GM23338 (cell line): ENCODE measurements around the gene EPHX1. TPM values are rescaled to one million over a fixed set of nuclear protein-coding genes. Genes with fewer than 3 reads are reported as not detected.

Experiments
- ATAC-seq: fragments of 200-7000 bp; cut with Tn5 transposase; 3 replicates; pipeline ENCODE4 v1.9.1; 2020
- DNase-seq: peaks from one replicate; pipeline ENCODE4 v3.0.0-alpha.2; 2015; ENCODE audit warnings: low spot score
- H2AFZ ChIP-seq: fragments of 200-600 bp; sonication (generic); 2 replicates; pipeline ENCODE4 v1.8.0; 2016; ENCODE audit warnings: antibody characterized with exemption, mild to moderate bottlenecking, moderate library complexity
- H3F3A ChIP-seq: fragments of 200-600 bp; sonication (generic); replicated peaks from 2 replicates; pipeline ENCODE4 v1.8.0; 2017; ENCODE audit warnings: antibody characterized with exemption, mixed run types, low read depth
- H3K27ac ChIP-seq: fragments of 200-600 bp; sonication (generic); 2 replicates; pipeline ENCODE4 v1.6.1; 2016; ENCODE audit warnings: low read depth
- H3K27me3 ChIP-seq: fragments of 200-600 bp; sonication (generic); 2 replicates; pipeline ENCODE4 v1.8.0; 2016; ENCODE audit warnings: mild to moderate bottlenecking, mixed run types, moderate library complexity; ENCODE audit not compliant: insufficient read depth
- H3K36me3 ChIP-seq: fragments of 200-600 bp; sonication (generic); 2 replicates; pipeline ENCODE4 v1.8.0; 2016; ENCODE audit warnings: mild to moderate bottlenecking; ENCODE audit not compliant: insufficient read depth
- H3K4me1 ChIP-seq: fragments of 200-600 bp; sonication (generic); 2 replicates; pipeline ENCODE4 v1.8.0; 2016; ENCODE audit warnings: mild to moderate bottlenecking, moderate library complexity; ENCODE audit not compliant: insufficient read depth
- H3K4me2 ChIP-seq: fragments of 200-600 bp; sonication (generic); 2 replicates; pipeline ENCODE4 v1.7.1; 2017; ENCODE audit warnings: mixed run types
- H3K4me3 ChIP-seq: fragments of 200-600 bp; sonication (generic); 2 replicates; pipeline ENCODE4 v1.6.1; 2016; ENCODE audit warnings: mixed run types
- H3K79me2 ChIP-seq: fragments of 200-600 bp; sonication (generic); replicated peaks from 2 replicates; pipeline ENCODE4 v1.8.0; 2017; ENCODE audit warnings: mild to moderate bottlenecking; ENCODE audit not compliant: insufficient read depth
- H3K9me2 ChIP-seq: fragments of 200-600 bp; sonication (generic); 2 replicates; pipeline ENCODE4 v1.8.0; 2017; ENCODE audit not compliant: insufficient read depth
- H4K20me1 ChIP-seq: fragments of 200-600 bp; sonication (generic); replicated peaks from 2 replicates; pipeline ENCODE4 v1.8.0; 2017; ENCODE audit warnings: mild to moderate bottlenecking; ENCODE audit not compliant: insufficient read depth
- H3K27ac Mint-ChIP-seq: 2 replicates; pipeline ENCODE4 v1.8.0; 2020; ENCODE audit warnings: inconsistent platforms, mild to moderate bottlenecking, moderate library complexity, mixed read lengths
- H3K27me3 Mint-ChIP-seq: 3 replicates; pipeline ENCODE4 v1.8.0; 2022; ENCODE audit warnings: low read depth, mild to moderate bottlenecking, moderate library complexity, mixed read lengths, inconsistent platforms; ENCODE audit not compliant: insufficient read depth, poor library complexity
- H3K36me3 Mint-ChIP-seq: 3 replicates; pipeline ENCODE4 v1.8.0; 2021; ENCODE audit warnings: low read depth, mild to moderate bottlenecking, inconsistent platforms, moderate library complexity, mixed read lengths
- H3K4me1 Mint-ChIP-seq: 3 replicates; pipeline ENCODE4 v1.8.0; 2020; ENCODE audit warnings: mild to moderate bottlenecking, inconsistent platforms, mixed read lengths
- H3K4me3 Mint-ChIP-seq: 3 replicates; pipeline ENCODE4 v1.8.0; 2021; ENCODE audit warnings: moderate library complexity, mild to moderate bottlenecking, inconsistent platforms, mixed read lengths
- H3K9me3 Mint-ChIP-seq: 3 replicates; pipeline ENCODE4 v1.8.0; 2020; ENCODE audit warnings: moderate library complexity, mild to moderate bottlenecking, inconsistent platforms, mixed read lengths
- POLR2AphosphoS5 ChIP-seq: IDR thresholded peaks from 2 replicates; pipeline ENCODE4 v1.6.1; 2016; ENCODE audit warnings: antibody characterized with exemption, low read depth
- STAT1 ChIP-seq: IDR thresholded peaks from one replicate; pipeline ENCODE4 v1.6.1; 2016; ENCODE audit warnings: antibody characterized with exemption; ENCODE audit not compliant: unreplicated experiment
- ZNF114 ChIP-seq: fragments of 250-450 bp; sonication (Bioruptor Pico); IDR thresholded peaks from 2 replicates; pipeline ENCODE4 v1.5.0; 2020; ENCODE audit warnings: mild to moderate bottlenecking, moderate library complexity
- ZNF462 ChIP-seq: fragments of 250-450 bp; sonication (Bioruptor Pico); IDR thresholded peaks from 2 replicates; pipeline ENCODE4 v1.5.0; 2020; ENCODE audit warnings: mild to moderate bottlenecking, moderate library complexity
- polyA plus RNA-seq: library from polyadenylated mRNA; unstranded; fragments of >200 nt; fragmentation: Nextera tagmentation; extraction: Ambion mirVana; gene quantifications from 2 replicates; pipeline ENCODE4 v1.2.1, GENCODE V29; 2016
- total RNA-seq: library from RNA; depleted of rRNA; stranded (reverse); fragments of >200 nt; shearing (Covaris generic); gene quantifications from 2 replicates; pipeline ENCODE4 v1.2.3, GENCODE V29; 2014
- TF ChIP-seq, protein P1 (sequence below): IDR thresholded peaks from one replicate; pipeline ENCODE4 v1.6.1; 2018; ENCODE audit warnings: antibody characterized with exemption; ENCODE audit not compliant: unreplicated experiment

The EPHX1 gene
- total and polyA plus RNA-seq, 2 experiments from 2014 or later: 15.3 to 46.5 TPM

GRCh38 chr1:225866981-225867380 lies 57.1 kb downstream of the EPHX1 start (continued):
- TF ChIP-seq ZNF462 (CRISPR knock-in tag) (no peak), ZNF114 (no peak)
- TF ChIP-seq, protein P1, sequence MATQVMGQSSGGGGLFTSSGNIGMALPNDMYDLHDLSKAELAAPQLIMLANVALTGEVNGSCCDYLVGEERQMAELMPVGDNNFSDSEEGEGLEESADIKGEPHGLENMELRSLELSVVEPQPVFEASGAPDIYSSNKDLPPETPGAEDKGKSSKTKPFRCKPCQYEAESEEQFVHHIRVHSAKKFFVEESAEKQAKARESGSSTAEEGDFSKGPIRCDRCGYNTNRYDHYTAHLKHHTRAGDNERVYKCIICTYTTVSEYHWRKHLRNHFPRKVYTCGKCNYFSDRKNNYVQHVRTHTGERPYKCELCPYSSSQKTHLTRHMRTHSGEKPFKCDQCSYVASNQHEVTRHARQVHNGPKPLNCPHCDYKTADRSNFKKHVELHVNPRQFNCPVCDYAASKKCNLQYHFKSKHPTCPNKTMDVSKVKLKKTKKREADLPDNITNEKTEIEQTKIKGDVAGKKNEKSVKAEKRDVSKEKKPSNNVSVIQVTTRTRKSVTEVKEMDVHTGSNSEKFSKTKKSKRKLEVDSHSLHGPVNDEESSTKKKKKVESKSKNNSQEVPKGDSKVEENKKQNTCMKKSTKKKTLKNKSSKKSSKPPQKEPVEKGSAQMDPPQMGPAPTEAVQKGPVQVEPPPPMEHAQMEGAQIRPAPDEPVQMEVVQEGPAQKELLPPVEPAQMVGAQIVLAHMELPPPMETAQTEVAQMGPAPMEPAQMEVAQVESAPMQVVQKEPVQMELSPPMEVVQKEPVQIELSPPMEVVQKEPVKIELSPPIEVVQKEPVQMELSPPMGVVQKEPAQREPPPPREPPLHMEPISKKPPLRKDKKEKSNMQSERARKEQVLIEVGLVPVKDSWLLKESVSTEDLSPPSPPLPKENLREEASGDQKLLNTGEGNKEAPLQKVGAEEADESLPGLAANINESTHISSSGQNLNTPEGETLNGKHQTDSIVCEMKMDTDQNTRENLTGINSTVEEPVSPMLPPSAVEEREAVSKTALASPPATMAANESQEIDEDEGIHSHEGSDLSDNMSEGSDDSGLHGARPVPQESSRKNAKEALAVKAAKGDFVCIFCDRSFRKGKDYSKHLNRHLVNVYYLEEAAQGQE: no peak

- no peaks in the 10 kb centered on the region; the same call in 1 of the 2 replicates for H3K79me2 ChIP-seq
- peaks cover 17% of the 10 kb centered on the region for H3K4me1 Mint-ChIP-seq
- no peak overlapping the region for H3K27ac Mint-ChIP-seq
- H3K36me3 Mint-ChIP-seq: peaks cover 84% of the 10 kb centered on the region
- H3K27me3 Mint-ChIP-seq: peaks cover 9% of the 10 kb centered on the region
- no peaks in the 10 kb centered on the region for H3K27me3 ChIP-seq
- ATAC-seq (no peak), DNase-seq (no peak)
- peaks cover 16% of the 10 kb centered on the region for H4K20me1 ChIP-seq
- no peak overlapping the region for H3K4me3 ChIP-seq
- no peak overlapping the region for H3K4me2 ChIP-seq
- no peak overlapping the region for H3K4me3 Mint-ChIP-seq
- 0 out of 2 replicates have a peak, but pooled peaks cover 6% of the 10 kb centered on the region for H3F3A ChIP-seq
- H3K36me3 ChIP-seq: peaks cover 42% of the 10 kb centered on the region
- peaks cover 3% of the 10 kb centered on the region; the same call in 1 of the 2 replicates for H3K4me1 ChIP-seq
- no peaks in the 10 kb centered on the region for H3K9me3 Mint-ChIP-seq
- H2AFZ ChIP-seq: no peak overlapping the region
- no peak overlapping the region for H3K27ac ChIP-seq
- H3K9me2 ChIP-seq: no peaks in the 10 kb centered on the region
- TF ChIP-seq ZNF462 (CRISPR knock-in tag) (no peak), POLR2AphosphoS5 (no peak), STAT1 (no peak)
Observed at GRCh38 chr1:225868631-225869330, 58.9 kb downstream of the EPHX1 start.
